ENCODE measurements around the gene ONECUT3. TPM values are rescaled to one million over a fixed set of nuclear protein-coding genes. Genes with fewer than 3 reads are reported as not detected.

The ONECUT3 gene
- total and polyA plus RNA-seq, 2 donors (not counting 3 experiments of a cell fraction or from before 2014, with no cell fraction given), result not detected

DNA sequence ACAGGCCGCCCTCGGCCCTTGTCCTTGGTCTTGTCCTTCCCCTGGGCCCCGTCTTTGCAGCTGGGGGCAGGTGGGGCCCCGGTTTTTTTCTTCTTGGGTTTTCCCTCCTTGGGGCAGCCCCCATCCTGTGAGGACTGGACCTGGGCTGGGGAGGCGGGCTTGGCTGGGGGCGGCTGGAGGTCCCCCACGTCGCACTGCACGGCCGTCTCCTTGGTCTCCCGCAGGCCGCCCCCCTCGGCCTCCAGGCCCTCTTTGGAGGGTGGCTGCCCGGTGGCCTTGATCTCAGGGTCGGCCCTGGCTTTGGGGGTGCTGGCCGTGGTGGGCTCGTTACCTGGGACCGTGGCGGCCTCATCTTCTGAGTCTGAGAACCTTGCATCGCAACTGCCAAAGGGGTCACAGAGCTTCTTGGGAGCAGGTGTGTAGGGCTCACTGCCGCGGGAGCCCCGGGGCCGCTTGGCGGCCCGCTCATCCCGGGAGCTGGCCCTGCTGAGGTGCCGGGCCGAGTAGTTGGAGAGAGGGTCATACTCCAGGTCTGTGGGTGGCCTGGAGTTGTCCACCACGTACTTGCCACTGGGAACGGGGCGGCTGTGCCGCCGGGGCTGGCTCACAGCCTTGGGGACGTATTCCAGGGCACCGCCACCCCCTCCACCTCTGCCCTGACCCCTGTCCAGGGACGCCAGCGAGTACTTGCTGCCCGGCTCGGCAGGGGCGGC is 74.4 kb downstream of the ONECUT3 start:
- POLR2A ChIA-PET, result no interaction called here
- H3K4me3 ChIP-seq (replicated peaks in 1 of 3; ENCODE audit: insufficient read depth in 1 of 3, low read depth in 1 of 3, low read length in 3 of 3), result no peak overlapping the region
- H3K4me1 ChIP-seq (ENCODE audit: control insufficient read depth, extremely low read depth, insufficient read depth, low read length), result no peaks in the 10 kb centered on the region
- DNase-seq (ENCODE audit: low read depth, low spot score), result no peak
- H4K20me1 ChIP-seq (replicated peaks; ENCODE audit: control insufficient read depth, extremely low read depth, insufficient read depth, low read length), result no peaks in the 10 kb centered on the region
- no peaks in the 10 kb centered on the region for H3K27me3 ChIP-seq (ENCODE audit: control insufficient read depth in 2 of 2, insufficient read depth in 2 of 2, low read length in 2 of 2)
- peaks cover 16% of the 10 kb centered on the region for H3K79me2 ChIP-seq (ENCODE audit: control insufficient read depth, insufficient read depth, low read length)
- H3K9ac ChIP-seq (replicated peaks; ENCODE audit: extremely low read depth, insufficient read depth, low read length), result no peak overlapping the region
- no peak overlapping the region for H2AFZ ChIP-seq (ENCODE audit: low read depth, low read length)
- CTCF ChIA-PET, result interaction anchor here (4.6 kb wide), 1 partner anchor 13 kb away, joined by 83 read pairs; no protein-coding TSS in a partner anchor
- no peak for TF ChIP-seq POLR2AphosphoS5 (IDR thresholded peaks at IDR 0.05; ENCODE audit: insufficient read depth, low read depth, low read length)
- TF ChIP-seq MAX (IDR thresholded peaks at IDR 0.05; ENCODE audit: insufficient read depth, insufficient read length), result no peak
- TF ChIP-seq JUN (IDR thresholded peaks at IDR 0.05; ENCODE audit: borderline replicate concordance, insufficient read depth, insufficient read length, low read depth), result no peak
- TF ChIP-seq FOS (IDR thresholded peaks at IDR 0.05; ENCODE audit: borderline replicate concordance, insufficient read depth, low read length), result no peak
- TF ChIP-seq CTCF (IDR thresholded peaks at IDR 0.05; ENCODE audit: extremely low read depth in 1 of 2, insufficient read depth in 1 of 2, low read depth in 1 of 2, low read length in 2 of 2), result no peak
- no peak for TF ChIP-seq MYC (IDR thresholded peaks at IDR 0.05; ENCODE audit: low read depth, low read length)
- TF ChIP-seq EZH2 (IDR thresholded peaks at IDR 0.05; ENCODE audit: borderline replicate concordance, low read depth, low read length, severe bottlenecking), result no peak
- no peaks in the 10 kb centered on the region for H3K9me1 ChIP-seq (replicated peaks; ENCODE audit: control insufficient read depth, extremely low read depth, insufficient read depth, low read length)
- FAIRE-seq, result no peak
- intact Hi-C loops (cut with micrococcal nuclease), result loop anchor here (5.0 kb wide), 1 partner anchor 40 kb away; no protein-coding TSS in a partner anchor
- no peak overlapping the region for H3K4me2 ChIP-seq (ENCODE audit: insufficient read depth, low read length)
- peaks cover 0 to 18% of the 10 kb centered on the region in 2 experiments for H3K36me3 ChIP-seq (ENCODE audit: control insufficient read depth in 2 of 2, extremely low read depth in 1 of 2, insufficient read depth in 2 of 2, low read length in 2 of 2)
- dilution Hi-C loops (cut with MboI; ENCODE audit: extremely low pct_ligation_motif_present, low sequenced_read_pairs), result no loop called here
- TSS peak; percentile 41 for BruUV-seq (replicated peaks)
- no peaks in the 10 kb centered on the region for H3K9me3 ChIP-seq (replicated peaks; ENCODE audit: control insufficient read depth, insufficient read depth, low read length)
- H3K27ac ChIP-seq (ENCODE audit: insufficient read depth, low read depth, low read length), result no peak overlapping the region
